NOMO-1 treated with DMSO at 0.1 percent for 48 hours (cell line): ENCODE results near the gene AQP12A.
"Not testable (repeated sequence)": the region's sequence is repeated elsewhere in the genome, so short reads cannot be mapped to it uniquely, and the experiment has no call there.

Experiments
- DNase-seq: peaks from one replicate; lab custom pipeline; 2025; ENCODE audit not compliant: unreplicated experiment; lab: John Stamatoyannopoulos, UW

The AQP12A gene

DNA sequence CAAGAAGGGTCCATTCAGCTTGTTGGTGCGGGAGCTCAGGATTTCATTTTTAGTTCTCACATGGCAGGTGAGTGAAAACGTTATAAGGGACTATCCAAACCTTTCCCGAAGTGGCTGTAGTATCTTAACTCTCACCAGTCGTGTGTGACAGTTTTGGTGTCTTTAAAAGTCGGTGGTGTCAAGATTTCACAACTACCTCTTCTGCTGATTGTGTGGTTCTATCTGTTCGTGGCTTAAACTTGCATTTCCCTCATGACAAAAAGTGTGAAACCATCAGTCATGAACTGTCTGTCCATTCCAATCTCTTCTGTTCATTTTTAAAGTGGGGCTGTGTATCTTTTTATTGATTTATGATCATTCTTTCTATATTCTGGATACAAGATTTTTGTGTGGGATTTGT, 5.2 kb upstream of the AQP12A start:
- peak; percentile 56 for DNase-seq

DNA sequence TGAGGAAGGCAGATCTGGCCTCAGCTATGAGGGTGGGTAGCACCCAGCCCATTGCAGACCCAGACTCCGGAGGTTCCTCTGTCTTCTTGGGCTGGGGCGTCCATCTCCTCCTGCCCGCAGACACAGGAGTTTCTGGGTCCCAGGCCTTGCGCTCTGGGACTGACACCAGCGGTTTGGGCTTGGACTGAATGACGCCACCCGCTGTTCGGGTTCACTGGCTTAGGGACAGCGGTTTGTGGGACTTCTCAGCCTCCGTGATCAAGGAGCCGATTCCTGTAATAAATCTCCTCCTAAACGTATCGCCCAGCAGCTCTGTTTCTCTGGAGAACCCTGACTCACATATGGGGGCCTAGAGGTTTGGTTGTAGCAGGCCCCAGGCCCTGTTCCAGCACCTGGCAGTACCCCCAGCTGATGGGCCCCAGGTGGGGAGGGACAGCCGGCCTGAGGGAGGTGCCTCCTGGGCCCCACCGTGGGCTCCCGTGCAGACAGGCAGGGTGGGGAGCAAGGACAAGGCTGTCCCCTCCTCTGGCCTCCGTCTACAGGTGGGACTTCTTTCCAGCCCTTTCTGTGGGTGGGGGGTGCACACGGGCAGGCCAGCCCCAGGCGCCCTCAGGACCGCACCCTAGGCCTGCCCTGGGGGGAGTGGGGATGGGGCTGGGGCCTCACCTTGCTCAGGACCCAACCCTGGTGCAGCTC, 4.5 kb upstream of the AQP12A start:
- no peak for DNase-seq

DNA sequence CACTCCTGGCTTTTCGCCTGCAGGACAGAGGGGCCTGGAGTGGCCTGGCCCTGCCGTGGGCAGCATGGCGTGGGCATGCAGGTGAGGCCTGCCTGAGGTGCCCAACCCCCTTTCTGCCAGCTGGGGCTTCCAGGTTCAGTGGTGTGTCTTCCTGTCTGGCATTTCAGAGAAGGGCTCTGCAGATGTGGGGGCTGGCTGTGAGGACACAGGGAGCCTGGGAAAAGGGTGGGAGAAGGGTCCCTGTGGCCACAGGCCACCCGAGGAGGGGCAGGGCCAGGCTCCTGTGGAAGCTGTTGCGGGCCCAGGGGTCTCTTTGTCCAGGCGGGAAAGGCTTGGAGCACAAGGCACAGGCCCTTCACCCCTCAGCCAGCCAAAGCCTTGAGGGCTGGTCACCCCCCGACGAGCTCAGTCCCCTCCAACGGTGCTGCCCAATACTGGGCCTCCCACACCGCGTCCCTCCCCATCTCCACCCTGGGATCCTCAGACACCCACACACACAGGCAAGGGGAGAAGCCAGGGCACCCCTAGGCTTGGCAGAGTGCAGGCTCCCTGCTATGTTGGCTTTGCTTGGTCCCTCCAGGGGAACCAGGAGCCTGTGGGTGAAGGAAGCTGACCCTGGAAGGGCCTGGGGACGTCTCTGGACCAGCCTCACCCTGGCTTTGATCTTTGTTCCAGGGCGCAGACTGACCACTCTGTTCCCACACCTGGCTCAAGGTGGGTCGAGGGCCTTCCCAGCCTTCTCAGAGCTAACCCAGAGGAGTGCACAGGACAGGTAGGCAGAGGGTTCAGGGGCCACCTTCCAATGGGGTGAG, 3.7 kb upstream of the AQP12A start:
- DNase-seq = no peak

DNA sequence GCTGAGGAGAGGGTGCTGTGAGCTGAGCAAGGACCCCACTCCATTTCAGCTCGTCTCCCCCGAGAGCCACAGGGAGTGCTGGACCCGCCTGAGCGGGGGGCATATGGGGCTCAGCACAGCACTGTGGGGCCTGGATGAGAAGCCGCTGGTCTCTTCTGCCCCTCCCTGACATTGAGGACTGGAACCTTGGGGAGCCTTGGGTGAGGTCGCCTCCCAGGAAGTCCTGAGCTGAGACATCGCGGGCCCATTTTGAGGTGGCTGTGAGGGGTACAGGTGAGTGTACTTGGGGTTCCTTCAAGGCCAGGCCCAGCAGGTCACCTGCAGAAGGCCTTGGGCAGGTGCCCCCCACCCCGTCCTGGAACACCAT, 3.1 kb upstream of the AQP12A start:
- DNase-seq = no peak

DNA sequence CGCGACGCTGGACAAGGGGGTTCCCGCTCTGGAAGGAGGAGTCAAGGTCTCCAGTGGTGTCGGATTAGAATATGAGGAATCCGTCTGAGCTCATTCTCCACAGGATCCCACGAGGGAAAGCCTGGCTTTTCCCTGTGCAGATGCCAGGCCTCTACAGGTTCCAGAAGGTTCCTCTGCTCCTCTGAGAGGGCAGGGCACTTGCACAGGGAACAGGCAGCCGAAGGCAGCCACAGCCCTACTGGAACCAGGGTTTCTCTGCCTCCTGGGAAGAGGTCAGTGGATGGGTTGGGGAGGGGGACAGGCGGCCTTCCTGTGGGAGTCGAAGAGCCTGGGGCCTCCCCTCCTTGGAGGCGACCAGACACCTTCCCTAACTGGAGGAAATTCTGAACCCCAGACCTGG, 1.7 kb upstream of the AQP12A start:
- DNase-seq = no peak

DNA sequence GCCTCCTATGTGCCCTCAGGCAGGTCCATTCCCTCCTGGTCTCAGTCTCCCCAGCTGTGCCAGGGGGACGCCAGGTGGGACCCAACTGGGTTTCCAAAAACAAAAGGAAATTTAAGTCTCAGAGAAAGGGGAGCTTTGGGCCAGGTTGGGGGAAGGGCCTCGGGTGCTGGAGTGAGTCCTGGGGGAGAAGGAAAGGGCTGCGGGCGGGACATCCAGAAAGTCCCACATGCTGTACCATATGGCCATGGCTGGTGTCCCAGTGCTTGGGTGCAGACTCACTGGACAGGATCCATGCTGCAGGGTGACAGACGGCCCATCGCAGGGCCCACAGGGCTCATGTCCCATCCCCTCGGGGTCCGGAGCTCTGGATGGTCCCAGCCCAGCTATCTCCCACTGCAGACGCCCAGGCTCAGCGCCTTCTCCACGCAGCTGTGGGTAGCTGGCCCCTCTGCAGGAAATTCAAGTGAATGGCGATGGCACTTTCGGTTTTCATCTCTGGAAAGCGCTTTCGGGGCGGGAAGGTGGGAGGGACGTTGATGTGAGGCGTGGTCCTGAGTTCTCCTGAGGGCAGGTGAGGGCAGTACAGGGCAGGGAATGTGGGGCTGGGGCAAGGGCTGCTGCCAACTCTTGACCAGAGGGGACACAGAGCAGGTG, 1.1 kb upstream of the AQP12A start:
- DNase-seq = not testable (repeated sequence)

DNA sequence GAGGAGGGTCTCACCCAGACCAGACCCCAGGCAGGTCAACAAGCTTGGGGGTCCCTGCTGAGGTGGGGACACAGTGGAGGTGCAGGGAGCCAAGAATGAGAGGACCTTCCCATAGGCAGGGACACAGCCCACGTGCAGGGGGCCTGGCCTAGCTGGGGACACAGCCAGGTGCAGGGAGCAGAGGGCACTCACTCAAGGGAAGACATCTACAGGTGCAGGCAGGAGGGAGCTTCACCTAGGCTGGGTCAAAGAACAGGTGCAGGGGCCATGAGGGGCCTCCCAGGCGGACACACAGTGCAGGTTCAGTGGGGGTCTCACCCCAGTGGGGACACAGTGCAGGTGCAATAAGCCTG, 615 bp upstream of the AQP12A start:
- not testable (repeated sequence) for DNase-seq

DNA sequence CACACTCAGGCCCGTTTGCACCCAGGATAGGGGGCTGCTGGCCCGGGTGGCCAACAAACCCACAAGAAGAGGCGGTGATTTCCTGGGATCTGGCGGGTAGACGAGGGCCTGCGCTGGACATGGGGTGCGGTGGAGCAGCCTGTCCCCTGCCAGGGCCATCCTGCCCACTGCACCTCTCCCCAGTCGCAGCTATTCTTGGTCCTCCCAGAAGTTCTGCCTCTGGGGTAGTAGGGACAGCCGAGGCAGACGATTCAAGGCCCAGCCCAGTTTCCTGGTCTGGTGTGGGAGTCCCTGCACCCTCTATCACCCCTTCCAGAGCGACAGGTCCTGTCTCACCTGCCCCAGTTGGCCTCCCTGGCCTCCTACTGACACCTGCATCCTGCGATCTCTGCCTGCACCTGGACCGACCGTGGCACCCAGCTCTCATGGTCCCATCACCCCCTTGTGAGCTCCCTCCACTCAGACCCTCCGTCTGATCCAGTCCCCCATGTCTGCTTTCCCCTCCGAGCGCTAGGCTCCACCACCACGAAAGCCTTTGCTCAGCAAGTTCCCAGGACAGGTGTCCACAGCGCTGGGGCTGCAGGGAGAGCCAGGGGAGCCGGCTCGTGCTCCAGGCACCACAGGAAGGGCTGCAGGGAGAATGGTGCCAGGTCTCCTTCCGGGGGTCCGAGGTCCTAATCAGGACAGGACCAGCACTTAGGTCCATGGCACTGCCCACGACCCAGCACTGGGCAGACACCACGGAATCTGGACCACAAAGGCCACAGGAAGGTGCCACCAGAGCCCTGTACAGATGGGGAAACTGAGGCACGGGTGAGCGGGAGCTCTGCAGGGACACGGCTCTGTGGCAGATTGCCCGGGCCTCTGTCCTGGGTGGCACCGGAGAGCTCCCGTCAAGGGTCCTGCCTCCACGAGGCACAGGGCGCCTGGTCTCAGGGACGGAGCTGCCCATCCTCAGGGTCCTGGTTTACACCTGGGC, 1.2 kb downstream of the AQP12A start:
- not testable (repeated sequence) for DNase-seq

DNA sequence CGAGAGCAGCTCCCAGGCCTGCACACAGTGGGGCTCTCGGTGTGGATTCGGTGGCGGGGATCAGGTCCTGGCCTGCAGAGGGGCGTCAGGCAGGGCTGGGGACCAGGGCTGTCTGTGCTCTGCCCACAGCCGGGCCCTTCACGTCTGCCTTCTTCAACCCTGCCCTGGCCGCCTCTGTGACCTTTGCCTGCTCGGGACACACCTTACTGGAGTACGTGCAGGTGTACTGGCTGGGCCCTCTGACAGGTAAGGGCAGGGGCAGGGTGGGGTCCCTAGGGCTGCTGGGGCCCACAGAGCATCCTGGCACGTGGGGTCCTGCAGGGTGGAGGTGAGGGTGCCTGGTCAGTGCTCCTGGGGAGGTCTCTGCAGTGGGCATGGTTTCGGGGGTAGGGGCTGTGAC, 2.6 kb downstream of the AQP12A start:
- DNase-seq = not testable (repeated sequence)

DNA sequence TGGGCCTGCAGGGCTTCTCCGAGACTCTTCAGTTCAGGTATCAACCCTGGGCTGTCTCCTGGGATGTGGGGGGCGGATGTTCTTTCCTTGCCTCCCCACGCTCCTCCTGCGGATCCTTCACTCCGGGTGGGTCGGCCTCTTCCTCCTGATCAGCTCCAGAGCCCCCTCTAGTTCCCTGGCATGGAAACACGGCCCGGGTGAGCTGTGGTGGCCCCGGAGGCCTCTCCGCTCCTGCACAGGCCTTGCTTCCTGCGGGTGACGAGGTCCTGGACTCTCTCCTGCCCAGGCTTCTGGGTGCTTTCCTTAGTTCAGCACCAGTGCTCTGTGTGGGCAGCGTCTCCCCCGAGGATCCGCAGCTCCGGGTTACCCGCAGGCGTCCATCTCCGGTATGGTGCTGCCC, 3.9 kb downstream of the AQP12A start:
- not testable (repeated sequence) for DNase-seq

DNA sequence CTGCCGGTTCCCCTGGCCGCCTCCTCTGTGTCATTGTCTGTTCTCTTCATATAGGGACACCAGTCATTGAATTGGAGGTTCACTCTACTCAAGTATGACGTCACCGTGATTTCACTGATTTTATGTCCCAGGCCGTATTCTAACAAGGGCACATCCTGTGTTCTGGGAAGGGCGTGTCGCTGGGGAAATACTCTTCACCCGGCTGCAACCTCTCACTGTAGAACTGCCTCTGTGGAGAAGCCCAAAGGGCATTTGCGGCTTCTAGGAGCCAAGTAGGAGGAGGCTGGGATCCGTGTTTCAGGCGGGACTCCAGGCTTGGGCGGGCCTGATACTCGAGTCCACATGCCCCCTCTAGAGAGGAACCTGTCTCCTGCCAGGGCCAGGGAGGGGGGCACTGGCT, 4.8 kb downstream of the AQP12A start:
- not testable (repeated sequence) for DNase-seq

DNA sequence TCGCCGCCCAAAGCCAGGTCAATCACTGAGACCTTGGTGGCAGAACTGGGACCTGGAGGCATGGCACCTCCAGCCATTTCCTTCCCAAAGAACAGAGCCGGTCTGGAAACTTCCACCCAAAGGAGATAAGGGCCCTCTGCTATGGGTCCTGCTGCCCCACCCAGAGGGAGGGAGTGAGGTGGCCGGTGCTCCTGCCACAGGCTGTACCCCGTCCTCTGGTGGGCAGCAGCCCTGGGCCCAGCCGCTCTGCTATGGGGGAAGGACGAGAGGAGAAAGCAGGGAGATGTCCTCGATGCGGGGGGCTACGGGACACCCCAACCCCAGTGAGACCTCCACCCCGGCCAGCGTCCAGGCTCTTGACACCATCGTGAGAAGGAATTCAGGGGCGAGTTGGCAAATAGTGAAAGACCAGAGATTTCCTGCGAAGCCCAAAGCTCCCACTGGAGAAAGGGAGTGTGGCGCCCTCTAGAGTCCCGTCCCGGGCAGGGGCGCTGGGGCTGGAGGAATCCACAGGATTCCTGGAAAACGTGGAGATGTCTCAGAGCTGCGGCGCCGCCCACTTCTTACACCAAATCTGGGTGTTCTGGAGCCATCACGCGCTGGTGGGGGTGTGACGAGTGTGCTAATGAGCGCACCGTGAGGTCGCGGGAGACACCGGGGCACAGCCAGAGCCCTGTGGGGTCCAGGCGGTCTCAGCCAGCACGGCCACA, 7.3 kb downstream of the AQP12A start:
- DNase-seq = not testable (repeated sequence)

DNA sequence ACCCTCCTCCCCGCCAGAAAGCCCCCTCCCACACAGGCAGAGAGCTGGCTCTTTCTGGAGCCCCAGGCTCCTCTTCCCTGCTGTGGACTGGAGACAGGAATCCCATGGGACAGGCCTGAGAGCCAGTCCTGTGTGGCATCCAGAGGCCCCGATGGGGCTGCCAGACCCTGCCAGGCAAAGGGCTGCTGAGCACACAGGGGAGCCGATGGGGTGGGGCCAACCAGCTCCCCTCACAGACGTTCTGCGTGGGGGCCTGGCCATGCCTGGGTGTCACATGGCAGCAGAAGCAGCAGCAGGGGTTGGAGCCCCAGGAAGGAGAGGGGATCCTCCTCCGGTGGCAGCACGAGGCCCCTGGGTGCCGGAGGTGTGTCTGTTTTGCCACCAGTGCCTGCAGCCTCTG, 8.2 kb downstream of the AQP12A start:
- DNase-seq = not testable (repeated sequence)

DNA sequence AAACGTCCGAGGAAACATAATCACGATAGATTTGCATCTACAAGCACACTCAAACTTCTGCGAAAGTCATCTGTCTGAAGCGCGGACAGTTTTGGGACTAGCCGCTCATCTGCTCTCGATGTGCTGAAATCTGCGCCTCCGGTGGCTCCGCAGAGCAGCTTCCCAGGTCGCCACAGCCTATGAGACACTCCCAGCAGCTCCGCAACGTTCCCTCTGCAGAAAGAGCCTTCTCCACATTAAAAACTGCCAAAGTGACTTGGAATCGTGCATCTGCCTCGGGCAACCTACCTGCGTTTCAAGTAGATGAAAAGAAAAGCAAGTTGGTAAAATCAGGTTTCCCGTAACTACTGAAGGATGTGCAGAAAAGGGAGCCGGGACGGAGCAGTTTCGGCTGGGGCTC, 8.9 kb downstream of the AQP12A start:
- not testable (repeated sequence) for DNase-seq

DNA sequence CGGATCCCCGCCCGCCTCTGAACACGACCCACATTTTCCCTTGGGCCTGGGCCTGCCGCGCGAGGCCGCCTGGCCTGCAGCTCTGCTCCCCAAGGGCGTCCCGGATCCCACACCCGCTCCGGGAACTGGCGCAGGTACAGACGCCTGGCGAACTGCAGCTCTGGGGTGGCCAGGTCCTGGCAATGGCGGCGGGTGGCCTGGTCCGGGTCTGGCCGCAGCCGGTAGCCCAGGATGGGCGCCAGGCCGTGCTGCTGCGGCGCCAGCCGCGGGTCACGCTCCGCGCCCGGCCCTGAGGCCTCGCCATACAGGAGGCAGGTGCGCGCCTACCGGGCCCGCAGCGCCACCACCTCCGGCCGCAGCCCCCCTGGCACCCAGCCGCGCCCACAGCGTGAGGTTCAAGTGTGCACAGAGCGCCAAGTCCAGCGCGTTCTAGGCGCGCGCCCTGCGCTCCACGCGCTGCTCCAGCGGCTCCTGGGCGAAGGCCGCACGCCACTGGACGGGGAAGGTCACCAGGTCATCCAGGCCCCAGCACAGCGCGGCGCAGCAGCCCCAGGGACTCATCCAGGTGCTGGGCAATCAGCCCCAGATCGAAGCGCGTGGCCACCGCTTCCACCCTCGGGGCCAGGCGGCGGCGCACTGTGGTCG, 9.5 kb downstream of the AQP12A start:
- no peak for DNase-seq

DNA sequence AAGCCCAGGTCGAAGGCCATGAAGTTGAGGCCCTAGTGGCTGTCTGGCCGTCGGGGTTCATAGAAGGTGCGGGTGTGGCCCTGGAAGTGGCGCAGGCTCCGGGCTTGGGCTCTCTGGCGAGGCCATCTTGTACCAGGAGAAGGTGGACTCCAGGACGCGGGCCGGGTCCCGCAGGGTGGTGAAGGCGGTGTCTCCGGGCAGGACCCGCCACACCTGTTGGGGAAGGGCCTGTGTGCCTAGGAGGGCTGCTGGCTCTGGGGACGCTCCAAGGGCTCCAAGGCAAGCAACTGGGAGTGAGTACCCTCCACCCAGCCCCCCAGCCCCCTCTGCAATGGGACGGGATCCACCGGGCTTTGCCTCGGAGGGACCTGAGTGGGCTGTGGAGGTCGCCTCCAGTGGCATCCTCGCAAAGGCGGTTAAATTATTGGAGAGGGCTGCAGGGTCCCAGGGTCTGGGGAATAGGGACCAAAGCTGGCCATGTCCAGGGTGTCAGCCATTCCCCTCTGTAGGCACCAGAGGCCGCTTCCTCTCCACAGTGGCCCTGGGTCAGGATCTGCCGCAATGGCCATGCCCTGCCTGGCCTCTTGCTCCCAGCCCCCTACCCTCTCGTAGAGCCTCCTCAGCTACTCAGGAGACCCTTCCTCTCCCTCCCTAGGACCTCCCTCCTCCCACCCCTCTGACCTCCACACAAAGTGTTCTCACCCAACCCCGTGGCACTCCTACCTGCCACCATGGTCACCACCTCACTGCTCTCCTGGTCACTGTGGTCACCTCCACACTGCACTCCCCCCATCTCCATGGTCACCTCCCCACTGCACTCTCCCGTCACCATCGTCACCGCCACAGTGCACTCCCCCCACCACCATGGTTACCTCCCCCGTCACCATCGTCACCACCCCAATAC, 10.3 kb downstream of the AQP12A start:
- no peak for DNase-seq

DNA sequence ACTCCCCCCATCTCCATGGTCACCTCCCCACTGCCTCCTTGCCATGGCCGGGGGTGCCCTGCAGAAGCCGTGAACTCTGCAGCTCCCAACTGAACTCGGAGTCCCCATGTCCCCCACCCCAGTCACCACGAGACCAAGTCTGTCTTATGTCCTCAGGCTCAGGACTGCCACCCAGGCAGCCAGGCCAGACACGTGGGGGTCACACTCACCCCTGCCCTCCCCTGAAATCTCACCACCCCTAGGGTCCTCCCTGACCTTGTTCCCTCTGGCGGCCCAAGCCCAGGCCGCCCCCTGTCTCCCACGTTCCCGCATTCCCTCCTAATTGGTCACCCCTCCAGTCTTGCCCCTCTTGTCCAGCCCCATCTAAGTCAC, 11.0 kb downstream of the AQP12A start:
- no peak for DNase-seq

DNA sequence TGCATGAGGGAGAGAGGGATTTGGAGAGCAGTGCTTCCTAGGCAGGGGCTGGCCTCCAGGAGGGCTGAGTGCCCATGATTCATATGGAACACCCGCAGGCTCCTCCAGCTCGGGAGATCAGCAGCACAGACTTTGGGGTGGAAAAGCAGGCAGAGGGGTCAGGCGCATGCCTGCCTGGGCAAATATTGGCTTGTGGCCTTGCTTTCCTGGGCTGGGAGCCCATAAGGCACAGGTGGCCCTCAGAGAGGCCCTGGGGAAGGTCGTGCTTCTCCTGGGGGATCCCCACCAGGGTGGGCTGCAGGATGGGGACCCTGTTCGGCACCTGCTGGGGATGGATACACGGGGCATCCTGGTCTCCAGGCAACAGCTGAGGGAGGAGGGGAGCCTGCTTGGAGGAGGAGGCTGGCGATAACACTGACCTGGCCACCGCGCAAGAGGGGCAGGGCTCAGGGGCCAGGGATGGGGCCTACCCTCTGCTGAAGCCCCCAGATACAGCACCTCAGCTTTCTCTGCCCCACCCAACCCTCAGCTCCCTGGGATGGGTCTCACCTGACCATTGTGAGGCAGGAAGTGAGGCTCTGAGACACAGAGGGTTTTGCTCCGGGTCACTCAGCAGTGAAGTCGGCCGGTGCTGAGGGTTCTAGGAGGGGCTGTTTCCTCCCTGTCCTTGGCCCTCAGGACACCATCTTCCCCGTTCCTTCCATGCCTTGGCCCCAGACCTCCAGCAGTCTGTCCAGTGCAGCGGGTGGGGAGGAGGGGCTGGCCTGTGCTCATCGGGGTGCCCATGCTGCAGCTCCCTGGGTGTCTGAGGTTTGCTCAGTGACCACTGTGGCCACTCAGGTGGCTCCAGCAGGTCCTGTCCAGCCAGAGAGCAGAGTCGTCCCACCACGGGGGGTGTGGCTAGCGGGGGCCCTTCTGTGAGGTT, 12.0 kb downstream of the AQP12A start:
- DNase-seq = no peak
